AG04450 (cell line): Measurements from ENCODE around the gene PICK1. TPM values are rescaled to one million over a fixed set of nuclear protein-coding genes. Genes with fewer than 3 reads are reported as not detected.
"Not testable (repeated sequence)": the region's sequence is repeated elsewhere in the genome, so short reads cannot be mapped to it uniquely, and the experiment has no call there.

Source experiments
- CTCF ChIA-PET: fragments of 300-600, 350-600 bp; formaldehyde crosslinking; extraction: SDS; loops from one replicate; lab custom pipeline; 2022; ENCODE audit warnings: antibody characterized with exemption, inconsistent platforms; lab: Charles Lee
- POLR2A ChIA-PET: fragments of 350-600 bp; formaldehyde crosslinking; extraction: SDS; loops from one replicate; lab custom pipeline; 2021; ENCODE audit warnings: antibody characterized with exemption, inconsistent platforms; lab: Yijun Ruan, JAX
- DNase-seq: peaks from one replicate; pipeline ENCODE4 v3.0.0-alpha.2; 2011; ENCODE audit warnings: low read depth, low spot score
- H3K27ac ChIP-seq: one replicate; pipeline ENCODE4 v1.5.1; 2012; ENCODE audit warnings: low read depth, low read length, control low read depth
- H3K27me3 ChIP-seq: one replicate; pipeline ENCODE4 v1.6.0; 2012; ENCODE audit warnings: low read length; ENCODE audit not compliant: control insufficient read depth, insufficient read depth
- H3K4me3 ChIP-seq: 2 replicates; pipeline ENCODE4 v1.5.1; 2011; ENCODE audit warnings: mild to moderate bottlenecking, low read depth, low read length, control low read depth
- H3K9me3 ChIP-seq: 2 replicates; pipeline ENCODE4 v1.5.1; 2012; ENCODE audit warnings: low read length; ENCODE audit not compliant: control insufficient read depth, insufficient read depth
- CTCF ChIP-seq: IDR thresholded peaks from 2 replicates; pipeline ENCODE4 v1.5.1; 2011; ENCODE audit warnings: low read depth, low read length, control low read depth, inconsistent platforms
- polyA plus RNA-seq: library from polyadenylated mRNA; depleted of rRNA; stranded (reverse); fragments of >200 nt; gene quantifications from 2 replicates; pipeline ENCODE4 v1.2.3, GENCODE V29; 2011

Gene PICK1
- polyA plus RNA-seq, 1 experiment, result 11.5 TPM

- H3K27me3 ChIP-seq, result peaks cover 2% of the 10 kb centered on the region
- H3K9me3 ChIP-seq, result no peaks in the 10 kb centered on the region; the same call in 1 of the 2 replicates
- TF ChIP-seq CTCF, result no peak
- H3K4me3 ChIP-seq, result no peak overlapping the region
- CTCF ChIA-PET, result no interaction called here
- H3K27ac ChIP-seq, result no peak overlapping the region
- DNase-seq, result no peak
- POLR2A ChIA-PET, result no interaction called here
Measured at GRCh38 chr22:38111925-38112355, 54.7 kb downstream of the PICK1 start.

GRCh38 chr22:38112381-38112780, 55.2 kb downstream of the PICK1 start:
- POLR2A ChIA-PET, result no interaction called here
- no peak for DNase-seq
- CTCF ChIA-PET, result interaction anchor here (1.0 to 1.3 kb wide), 2 partner anchors 13 to 15 kb away, joined by 3 read pairs; no protein-coding TSS in a partner anchor
- Histone ChIP-seq H3K27me3 (peaks cover 2% of the 10 kb centered on the region), H3K9me3 (no peaks in the 10 kb centered on the region; the same call in 1 of the 2 replicates), H3K4me3 (no peak overlapping the region), H3K27ac (no peak overlapping the region)
- no peak for TF ChIP-seq CTCF

GRCh38 chr22:38114484-38115398, 57.5 kb downstream of the PICK1 start:
- no peak overlapping the region for H3K4me3 ChIP-seq
- H3K27ac ChIP-seq, result no peak overlapping the region
- peak; percentile 66 for DNase-seq
- TF ChIP-seq CTCF, result peak; percentile 96
- H3K9me3 ChIP-seq, result no peaks in the 10 kb centered on the region; the same call in 1 of the 2 replicates
- ChIA-PET CTCF (interaction anchor here (0.5 to 3.0 kb wide), 44 partner anchors 9 to 458 kb away, joined by 3 to 27 read pairs (median 4); partner anchors contain the start of gene MAFF), POLR2A (interaction anchor here (0.6 to 1.5 kb wide), 3 partner anchors 12 to 88 kb away, joined by 3 to 6 read pairs (median 3); partner anchors contain the start of gene MAFF)
- peaks cover 2% of the 10 kb centered on the region for H3K27me3 ChIP-seq

GRCh38 chr22:38115423-38116205, 58.4 kb downstream of the PICK1 start:
- no peak for DNase-seq
- no peak for TF ChIP-seq CTCF
- CTCF ChIA-PET, result interaction anchor here (0.9 to 3.0 kb wide), 10 partner anchors 8 to 145 kb away, joined by 3 to 27 read pairs (median 5); no protein-coding TSS in a partner anchor
- POLR2A ChIA-PET, result interaction anchor here (0.7 kb wide), 1 partner anchor 236 kb away, joined by 3 read pairs; no protein-coding TSS in a partner anchor
- Histone ChIP-seq H3K9me3 (no peaks in the 10 kb centered on the region; the same call in 1 of the 2 replicates), H3K4me3 (no peak overlapping the region), H3K27me3 (no peaks in the 10 kb centered on the region), H3K27ac (no peak overlapping the region)

GRCh38 chr22:38117556-38117955, 60.4 kb downstream of the PICK1 start:
- CTCF ChIA-PET, H3K27ac ChIP-seq: not testable (repeated sequence)

More at GRCh38 chr22:38117556-38117955, 60.4 kb downstream of the PICK1 start:
- H3K9me3 ChIP-seq, H3K4me3 ChIP-seq, POLR2A ChIA-PET, DNase-seq, H3K27me3 ChIP-seq: not testable (repeated sequence)
